Esophagus squamous epithelium (tissue), 4 donors: ENCODE measurements around the gene LPIN3.

Experiments used
- POLR2A ChIP-seq, 4 donors: fragments of 450-650 bp; IDR thresholded peaks; one replicate each; pipeline ENCODE4 v1.6.1; 2017; ENCODE audit warnings: antibody characterized with exemption in 4 of 4, mild to moderate bottlenecking in 4 of 4, moderate library complexity in 3 of 4
- TF ChIP-seq, protein P1 (sequence below), 6 experiments: fragments of 450-650 bp in 4 of 6; fragments of 200-600 bp in 2 of 6; sonication (generic) in 2 of 6; IDR thresholded peaks; one replicate each; pipeline ENCODE4 v1.5.1; 2016 to 2019; ENCODE audit warnings: antibody characterized with exemption in 6 of 6, mild to moderate bottlenecking in 4 of 6, moderate library complexity in 4 of 6

DNA sequence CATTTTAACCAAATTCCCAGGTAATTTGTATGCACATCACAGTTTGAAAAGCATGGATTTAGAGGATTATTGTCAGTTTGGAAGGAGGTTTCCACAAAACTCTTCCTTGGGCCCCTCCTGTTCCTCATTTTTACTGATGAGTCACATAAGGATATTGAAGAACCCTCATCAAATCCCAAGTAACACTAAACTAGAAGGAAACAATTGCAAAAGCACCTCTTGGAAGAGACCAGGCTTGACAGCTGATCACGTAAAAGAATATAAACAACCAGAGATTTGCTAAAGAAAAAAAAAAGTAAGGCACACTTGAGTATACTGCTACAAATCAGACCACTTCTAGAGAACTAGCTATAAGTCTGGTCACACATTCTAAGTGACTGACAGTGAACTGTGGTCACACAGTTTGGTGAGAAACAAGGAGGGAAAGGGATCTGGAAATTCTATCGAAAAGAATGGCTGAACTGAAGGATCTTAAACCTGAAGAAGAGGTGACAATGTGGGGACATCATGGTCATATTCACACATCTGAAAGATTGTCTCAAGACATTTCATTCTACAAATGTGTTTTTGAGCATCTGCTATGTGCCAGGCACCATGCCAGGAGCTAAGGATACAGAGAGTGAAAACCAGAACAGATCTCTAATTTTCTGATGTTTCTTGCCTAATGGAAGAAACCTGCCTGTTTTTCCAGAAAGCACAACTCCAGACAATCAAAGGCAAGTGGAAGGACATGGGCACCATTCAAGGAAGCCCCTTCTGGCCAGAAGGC lies 47.2 kb upstream of the LPIN3 start:
- TF ChIP-seq, protein P1, sequence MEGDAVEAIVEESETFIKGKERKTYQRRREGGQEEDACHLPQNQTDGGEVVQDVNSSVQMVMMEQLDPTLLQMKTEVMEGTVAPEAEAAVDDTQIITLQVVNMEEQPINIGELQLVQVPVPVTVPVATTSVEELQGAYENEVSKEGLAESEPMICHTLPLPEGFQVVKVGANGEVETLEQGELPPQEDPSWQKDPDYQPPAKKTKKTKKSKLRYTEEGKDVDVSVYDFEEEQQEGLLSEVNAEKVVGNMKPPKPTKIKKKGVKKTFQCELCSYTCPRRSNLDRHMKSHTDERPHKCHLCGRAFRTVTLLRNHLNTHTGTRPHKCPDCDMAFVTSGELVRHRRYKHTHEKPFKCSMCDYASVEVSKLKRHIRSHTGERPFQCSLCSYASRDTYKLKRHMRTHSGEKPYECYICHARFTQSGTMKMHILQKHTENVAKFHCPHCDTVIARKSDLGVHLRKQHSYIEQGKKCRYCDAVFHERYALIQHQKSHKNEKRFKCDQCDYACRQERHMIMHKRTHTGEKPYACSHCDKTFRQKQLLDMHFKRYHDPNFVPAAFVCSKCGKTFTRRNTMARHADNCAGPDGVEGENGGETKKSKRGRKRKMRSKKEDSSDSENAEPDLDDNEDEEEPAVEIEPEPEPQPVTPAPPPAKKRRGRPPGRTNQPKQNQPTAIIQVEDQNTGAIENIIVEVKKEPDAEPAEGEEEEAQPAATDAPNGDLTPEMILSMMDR (IDR thresholded peaks at IDR 0.05) = no peak
- TF ChIP-seq POLR2A (IDR thresholded peaks at IDR 0.05) = no peak
